GM19043 (cell line): ENCODE data around the gene CHPF2.
A peak's percentile ranks its signal among the peaks of the same experiment; 100 is the strongest.

ENCODE experiments used
- ATAC-seq: cut with Tn5 transposase; IDR thresholded peaks from one replicate; pipeline ENCODE4 v1.9.1; 2021; ENCODE audit warnings: low read depth; ENCODE audit not compliant: unreplicated experiment

Gene CHPF2

GRCh38 chr7:151232091-151232916 is at the start of gene CHPF2:
Gene CHPF2 (plus strand): TSS chr7:151232483. CDS start chr7:151234012, 1,529 bp downstream.
- peak; percentile 97 for ATAC-seq

GRCh38 chr7:151185762-151186639 is 46.3 kb upstream of the CHPF2 start:
- ATAC-seq = no peak

- ATAC-seq = no peak
These were observed 45.5 kb upstream of the CHPF2 start, which contains the start of gene ASB10 for GRCh38 chr7:151186640-151187408. Gene ASB10 (minus strand): TSS chr7:151187250. CDS start chr7:151187130, 120 bp downstream.

GRCh38 chr7:151187409-151188251 is 44.7 kb upstream of the CHPF2 start:
- no peak for ATAC-seq

GRCh38 chr7:151188252-151188542 is 44.1 kb upstream of the CHPF2 start:
- no peak for ATAC-seq

- ATAC-seq = no peak
These were observed 43.2 kb upstream of the CHPF2 start for GRCh38 chr7:151189038-151189437.

- no peak for ATAC-seq
These were observed 40.7 kb upstream of the CHPF2 start for GRCh38 chr7:151191544-151191943.

- ATAC-seq = no peak
These were observed 40.2 kb upstream of the CHPF2 start for GRCh38 chr7:151192002-151192539.

GRCh38 chr7:151193203-151193978 is 38.9 kb upstream of the CHPF2 start:
- no peak for ATAC-seq

GRCh38 chr7:151194188-151194587 is 38.1 kb upstream of the CHPF2 start:
- ATAC-seq = no peak

- no peak for ATAC-seq
These were observed 36.5 kb upstream of the CHPF2 start for GRCh38 chr7:151195616-151196450.

GRCh38 chr7:151197932-151198331 is 34.4 kb upstream of the CHPF2 start:
- no peak for ATAC-seq

GRCh38 chr7:151198945-151199848 is 33.1 kb upstream of the CHPF2 start:
- no peak for ATAC-seq

GRCh38 chr7:151201344-151201743 is 30.9 kb upstream of the CHPF2 start:
- no peak for ATAC-seq

- ATAC-seq = no peak
These were observed 30.5 kb upstream of the CHPF2 start for GRCh38 chr7:151201751-151202150.

- ATAC-seq = no peak
These were observed 29.4 kb upstream of the CHPF2 start for GRCh38 chr7:151202836-151203235.

GRCh38 chr7:151204383-151205032 is 27.8 kb upstream of the CHPF2 start:
- ATAC-seq = no peak
